HG03066 (cell line): ENCODE results near the gene EIF3L.
"Not testable (repeated sequence)": the region's sequence is repeated elsewhere in the genome, so short reads cannot be mapped to it uniquely, and the experiment has no call there.

Source experiments
- ATAC-seq: cut with Tn5 transposase; IDR thresholded peaks from one replicate; pipeline ENCODE4 v1.9.1; 2021; ENCODE audit warnings: low read depth; ENCODE audit not compliant: unreplicated experiment

The EIF3L gene

GRCh38 chr22:37849089-37849751, at the start of gene EIF3L:
Gene EIF3L (plus strand): TSS chr22:37849419. CDS start chr22:37849450, 31 bp downstream.
- peak; percentile 62 for ATAC-seq

GRCh38 chr22:37799979-37800378, 49.2 kb upstream of the EIF3L start:
- ATAC-seq: not testable (repeated sequence)

DNA sequence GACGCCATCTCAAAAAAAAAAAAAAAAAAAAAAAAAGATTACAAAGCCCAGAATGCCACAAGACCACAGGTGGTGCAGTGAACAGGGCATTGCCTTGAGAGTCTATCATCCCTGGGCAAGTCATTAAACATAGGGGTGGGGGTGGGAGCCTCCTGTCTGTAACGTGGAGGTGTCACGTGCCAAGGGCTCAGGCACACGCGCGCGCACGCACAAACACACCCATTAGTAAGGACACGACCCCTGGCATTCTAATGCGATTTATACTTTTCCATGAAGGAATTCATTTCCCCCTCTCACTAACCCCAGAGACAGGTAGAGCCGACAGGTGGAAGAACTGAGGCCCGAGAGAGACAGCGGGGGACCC, 47.3 kb upstream of the EIF3L start:
- no peak for ATAC-seq

DNA sequence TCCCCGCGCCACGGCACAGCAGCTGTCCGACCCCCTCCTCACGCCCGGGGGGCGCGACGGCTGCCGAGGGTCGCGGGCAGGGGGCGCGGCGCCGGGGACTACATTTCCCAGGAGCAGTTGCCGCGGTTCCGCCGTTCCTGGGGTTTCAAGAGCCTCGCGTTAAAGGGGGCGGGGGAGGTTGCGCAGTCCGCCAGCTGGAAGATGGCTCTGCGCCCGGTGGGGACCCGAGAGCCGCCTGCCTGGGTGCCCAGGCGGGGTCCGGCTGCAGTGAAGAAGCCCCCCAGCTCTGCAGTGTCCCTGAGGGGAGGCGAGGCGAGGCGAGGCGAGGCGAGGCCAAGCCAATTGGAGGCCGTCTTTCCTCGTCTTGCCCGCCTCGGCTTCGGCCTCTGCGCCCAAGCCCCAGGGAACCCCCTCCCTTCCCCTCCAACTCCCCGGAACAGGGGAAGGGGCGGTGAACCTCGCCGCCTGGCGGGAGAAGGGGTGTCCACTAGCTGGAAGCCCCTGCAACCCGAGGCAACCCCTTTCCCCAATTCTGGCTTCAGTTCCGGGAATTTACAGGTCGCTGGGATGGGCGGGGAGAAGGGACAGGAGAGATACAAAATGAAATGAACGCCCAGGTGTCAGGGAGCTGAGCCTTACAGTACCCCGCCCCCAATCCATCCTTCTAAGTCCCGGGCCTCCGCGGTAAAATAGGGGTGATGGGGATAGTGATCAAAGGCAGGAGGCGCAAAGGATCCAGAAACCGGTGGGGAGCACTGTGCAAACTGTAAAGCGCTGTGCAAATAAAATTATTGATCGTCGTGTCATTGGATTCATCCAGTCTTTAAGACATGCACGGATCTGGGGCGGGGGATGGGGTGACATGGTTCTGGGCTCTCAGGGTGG, 46.7 kb upstream of the EIF3L start:
- no peak for ATAC-seq

DNA sequence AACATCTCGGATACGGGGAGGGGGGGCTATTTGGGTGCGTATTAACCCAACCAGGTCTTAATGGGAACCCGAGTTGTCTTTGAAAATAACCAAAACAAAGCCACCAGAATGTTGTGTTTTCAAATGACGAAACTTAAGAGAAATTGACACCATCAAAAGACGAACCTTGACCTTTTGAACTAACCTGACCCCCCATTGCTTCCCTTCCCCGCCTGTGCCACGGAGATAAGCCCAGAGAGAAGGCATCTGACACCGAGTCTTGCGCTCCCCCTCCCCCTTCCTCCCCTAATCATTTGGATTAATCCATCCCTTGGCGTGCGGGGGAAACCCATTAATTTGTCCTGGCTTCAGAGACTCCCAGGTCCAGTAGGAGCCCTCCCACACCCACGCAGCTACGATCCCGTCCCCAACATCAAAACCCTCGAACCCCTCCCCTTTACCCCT, 46.0 kb upstream of the EIF3L start:
- no peak for ATAC-seq

DNA sequence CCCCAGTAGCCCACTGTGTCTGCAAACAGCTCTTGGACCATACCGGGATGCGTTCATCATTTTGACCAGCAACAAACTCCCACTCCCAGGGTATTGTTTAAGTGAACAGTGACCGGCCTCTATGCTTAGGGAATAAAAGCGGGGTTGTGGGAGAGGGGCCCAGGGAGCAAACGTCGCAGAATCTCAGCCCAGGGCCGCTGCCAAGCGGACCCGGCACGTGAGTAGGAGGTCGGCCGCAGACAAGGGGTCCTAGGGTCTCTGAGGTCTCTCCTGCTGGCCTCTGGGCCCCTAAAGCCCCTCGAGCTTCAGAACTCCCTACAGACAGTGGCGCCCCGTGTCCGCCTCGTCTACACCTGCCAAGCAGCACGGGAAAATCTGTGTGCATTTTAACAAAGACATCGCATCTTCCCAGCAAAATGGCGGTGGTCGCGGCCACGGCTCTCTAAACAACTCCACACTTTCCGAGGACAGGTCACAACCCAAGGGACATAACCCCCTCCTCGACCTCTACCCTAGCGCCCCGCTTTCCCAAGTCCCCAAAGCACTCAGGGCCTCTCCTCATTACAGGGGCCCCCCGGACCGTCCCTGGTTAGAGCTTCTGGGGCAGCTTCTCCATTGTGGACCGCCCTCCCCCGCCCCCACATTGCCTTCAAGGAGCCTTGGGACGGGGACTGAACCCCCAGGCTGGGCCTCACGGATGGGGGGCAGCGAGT, 45.4 kb upstream of the EIF3L start:
- ATAC-seq: no peak

DNA sequence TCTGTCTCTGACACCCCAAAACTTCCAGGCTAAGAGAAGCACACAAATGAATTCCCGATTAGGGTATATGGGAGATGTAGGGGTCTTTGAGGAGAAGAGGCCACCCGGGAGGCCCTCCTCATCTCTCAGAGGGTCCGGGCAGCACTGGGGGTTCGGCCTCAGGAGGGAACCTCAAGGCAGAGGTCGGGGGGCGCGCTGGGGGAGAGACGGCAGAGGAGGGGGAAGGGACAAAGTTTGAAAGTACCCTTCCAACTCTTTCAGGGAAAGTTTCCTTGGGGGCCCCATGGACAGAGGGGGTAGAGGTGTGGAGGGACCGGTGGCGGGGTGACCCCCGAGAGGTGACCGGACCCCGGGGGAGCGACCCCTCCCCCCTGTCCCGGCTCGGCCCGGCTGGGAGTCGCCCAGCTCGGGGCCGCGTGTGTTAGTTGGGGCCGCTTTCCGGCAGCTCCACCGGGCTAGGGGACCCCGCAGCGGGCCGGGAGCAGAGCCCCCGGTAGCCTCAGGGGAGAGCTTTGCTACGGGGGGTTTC, 44.8 kb upstream of the EIF3L start:
- no peak for ATAC-seq

DNA sequence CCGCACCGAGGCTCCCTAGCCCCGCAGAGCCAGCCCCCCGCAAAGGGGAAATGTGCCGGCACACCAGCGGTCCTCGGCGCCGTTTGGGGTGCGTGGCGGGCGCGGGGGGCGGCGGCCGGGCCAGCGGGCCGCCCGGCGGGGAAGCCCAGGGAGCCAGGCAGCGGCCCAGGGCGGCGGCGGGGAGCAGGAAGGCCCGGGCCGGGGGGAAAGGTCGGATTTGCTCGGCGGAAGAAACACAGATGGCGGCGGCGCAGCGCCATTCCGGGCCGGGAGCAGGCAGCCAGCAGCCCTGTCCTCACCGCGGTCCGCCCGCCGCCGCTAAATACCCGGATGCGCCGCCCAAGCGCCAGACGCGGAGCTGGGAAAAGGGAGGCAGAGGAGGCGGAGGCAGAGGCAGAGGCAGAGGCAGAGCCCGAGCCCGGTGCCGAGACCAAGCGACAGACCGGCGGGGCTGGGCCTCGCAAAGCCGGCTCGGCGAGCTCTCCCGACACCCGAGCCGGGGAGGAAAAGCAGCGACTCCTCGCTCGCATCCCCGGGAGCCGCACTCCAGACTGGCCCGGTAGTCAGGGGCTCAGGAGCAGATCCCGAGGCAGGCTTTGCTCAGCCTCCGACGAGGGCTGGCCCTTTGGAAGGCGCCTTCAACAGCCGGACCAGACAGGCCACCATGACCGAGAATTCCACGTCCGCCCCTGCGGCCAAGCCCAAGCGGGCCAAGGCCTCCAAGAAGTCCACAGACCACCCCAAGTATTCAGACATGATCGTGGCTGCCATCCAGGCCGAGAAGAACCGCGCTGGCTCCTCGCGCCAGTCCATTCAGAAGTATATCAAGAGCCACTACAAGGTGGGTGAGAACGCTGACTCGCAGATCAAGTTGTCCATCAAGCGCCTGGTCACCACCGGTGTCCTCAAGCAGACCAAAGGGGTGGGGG, 44.1 kb upstream of the EIF3L start:
- ATAC-seq: no peak

- no peak for ATAC-seq
These were observed 43.4 kb upstream of the EIF3L start for GRCh38 chr22:37805810-37806277.

DNA sequence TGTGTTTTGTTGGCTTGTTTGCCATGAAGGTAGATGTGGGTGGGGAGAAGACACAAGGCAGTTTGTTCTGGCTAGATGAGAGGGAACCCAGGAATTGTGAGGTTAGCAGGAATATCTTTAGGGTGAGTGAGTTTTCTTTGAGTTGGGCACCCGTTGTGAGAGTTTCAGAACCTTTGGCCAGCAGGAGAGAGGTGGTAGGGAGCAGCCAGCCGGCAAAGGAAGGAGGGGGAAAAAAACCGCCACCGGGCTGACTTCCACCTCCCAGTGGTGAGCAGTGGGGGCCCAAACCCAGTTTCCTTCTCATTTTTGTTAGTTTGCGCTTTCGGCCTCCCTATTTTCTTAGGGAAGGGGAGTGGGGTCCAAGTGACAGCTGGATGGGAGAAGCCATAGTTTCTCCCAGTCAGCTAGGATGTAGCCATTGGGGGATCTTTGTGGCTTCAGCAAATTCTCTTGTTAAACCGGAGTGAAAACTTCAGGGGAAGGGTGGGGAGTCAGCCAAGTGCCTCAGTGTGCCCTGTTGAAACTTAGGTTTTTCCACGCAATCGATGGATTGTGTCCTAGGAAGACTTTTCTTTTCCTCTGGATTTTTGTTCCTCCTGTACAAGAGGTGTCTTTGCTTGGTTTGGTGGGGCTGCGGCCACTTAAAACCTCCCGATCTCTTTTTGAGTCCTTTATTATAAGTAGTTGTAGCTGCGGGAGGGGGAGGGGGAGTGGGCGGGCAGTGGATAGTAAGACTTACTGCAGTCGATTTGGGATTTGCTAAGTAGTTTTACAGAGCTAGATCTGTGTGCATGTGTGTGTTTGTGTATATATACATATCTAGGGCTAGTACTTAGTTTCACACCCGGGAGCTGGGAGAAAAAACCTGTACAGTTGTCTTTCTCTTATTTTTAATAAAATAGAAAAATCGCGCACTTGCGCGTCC, 42.5 kb upstream of the EIF3L start:
- ATAC-seq: no peak

GRCh38 chr22:37807410-37808293, 41.6 kb upstream of the EIF3L start, which contains the start of gene GCAT:
Gene GCAT (plus strand): TSS chr22:37807934. CDS start chr22:37807968, 34 bp downstream.
- peak; percentile 59 for ATAC-seq

- no peak for ATAC-seq
These were observed 40.9 kb upstream of the EIF3L start for GRCh38 chr22:37808294-37808657.

- no peak for ATAC-seq
These were observed 39.4 kb upstream of the EIF3L start for GRCh38 chr22:37809672-37810333.

DNA sequence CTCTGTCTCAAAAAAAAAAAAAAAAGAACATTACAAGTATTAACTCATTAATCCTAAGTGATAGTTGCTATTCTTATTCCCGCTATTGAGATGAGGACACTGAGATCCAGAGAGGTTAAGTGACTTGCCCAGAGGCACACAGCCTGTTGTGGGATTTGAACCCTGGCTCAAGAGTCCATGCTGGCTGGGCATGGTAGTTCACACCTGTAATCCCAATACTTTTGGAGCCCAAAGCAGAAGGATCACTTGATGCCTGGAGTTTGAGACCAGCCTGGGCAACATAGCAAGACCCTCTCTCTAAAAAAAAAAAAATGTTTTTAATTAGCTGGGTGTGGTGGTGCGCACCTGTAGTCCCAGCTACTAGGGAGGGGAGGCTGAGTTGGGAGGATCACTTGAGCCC, 37.4 kb upstream of the EIF3L start:
- no peak for ATAC-seq

GRCh38 chr22:37812869-37813678, 36.1 kb upstream of the EIF3L start:
- ATAC-seq: no peak

DNA sequence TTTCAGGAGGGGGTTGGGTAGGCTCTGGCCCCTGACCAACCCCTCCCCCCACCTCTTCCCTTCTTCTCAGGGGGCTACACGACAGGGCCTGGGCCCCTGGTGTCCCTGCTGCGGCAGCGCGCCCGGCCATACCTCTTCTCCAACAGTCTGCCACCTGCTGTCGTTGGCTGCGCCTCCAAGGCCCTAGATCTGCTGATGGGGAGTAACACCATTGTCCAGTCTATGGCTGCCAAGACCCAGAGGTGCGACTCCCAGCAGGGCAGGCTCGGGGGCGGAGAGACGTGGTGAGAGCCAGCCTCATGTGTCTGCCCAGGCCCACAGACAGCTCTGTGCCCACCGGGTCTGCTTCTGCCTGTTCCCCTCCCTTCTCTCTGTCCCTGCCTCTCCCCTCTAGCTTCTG, 33.6 kb upstream of the EIF3L start:
- no peak for ATAC-seq
